GM12872 (cell line): ENCODE results near the gene AGK.

Experiments used
- CTCF ChIP-seq: IDR thresholded peaks from 3 replicates; pipeline ENCODE4 v1.5.1; 2011; ENCODE audit warnings: low read depth, mild to moderate bottlenecking, low read length, moderate library complexity; ENCODE audit not compliant: insufficient read depth

The AGK gene

GRCh38 chr7:141704741-141705140 lies 153.5 kb downstream of the AGK start:
- TF ChIP-seq CTCF: no peak
